Brain microvascular endothelial cell (primary cell): ENCODE measurements around the gene IAH1.
"Not testable (repeated sequence)": the region's sequence is repeated elsewhere in the genome, so short reads cannot be mapped to it uniquely, and the experiment has no call there.

Experiments
- DNase-seq: peaks from one replicate; pipeline ENCODE4 v3.0.0-alpha.2; 2020
- H3K27ac ChIP-seq: fragments of 250-450 bp; sonication (Bioruptor Pico); 2 replicates; pipeline ENCODE4 v1.5.1; 2020; ENCODE audit warnings: mild to moderate bottlenecking, moderate library complexity
- H3K27me3 ChIP-seq: fragments of 250-450 bp; sonication (Bioruptor Pico); replicated peaks from 2 replicates; pipeline ENCODE4 v1.5.1; 2020; ENCODE audit warnings: mild to moderate bottlenecking
- H3K36me3 ChIP-seq: fragments of 250-450 bp; sonication (Bioruptor Pico); replicated peaks from 2 replicates; pipeline ENCODE4 v1.5.1; 2020; ENCODE audit warnings: mild to moderate bottlenecking
- H3K4me3 ChIP-seq: 2 replicates; pipeline ENCODE4 v1.5.1; 2011; ENCODE audit warnings: low read depth, mild to moderate bottlenecking, control low read depth, low read length, moderate library complexity
- in situ Hi-C: cut with HindIII; loops from 2 replicates; pipeline ENCODE4 v1.10.0; 2017; ENCODE audit warnings: low sequenced_read_pairs, low pct_ligation_motif_present
- TF ChIP-seq, protein P1 (sequence below): IDR thresholded peaks from 2 replicates; pipeline ENCODE4 v1.5.1; 2011; ENCODE audit warnings: low read depth, mild to moderate bottlenecking, moderate library complexity, low read length, control low read depth, inconsistent platforms; ENCODE audit errors: missing control alignments

IAH1 gene

DNA sequence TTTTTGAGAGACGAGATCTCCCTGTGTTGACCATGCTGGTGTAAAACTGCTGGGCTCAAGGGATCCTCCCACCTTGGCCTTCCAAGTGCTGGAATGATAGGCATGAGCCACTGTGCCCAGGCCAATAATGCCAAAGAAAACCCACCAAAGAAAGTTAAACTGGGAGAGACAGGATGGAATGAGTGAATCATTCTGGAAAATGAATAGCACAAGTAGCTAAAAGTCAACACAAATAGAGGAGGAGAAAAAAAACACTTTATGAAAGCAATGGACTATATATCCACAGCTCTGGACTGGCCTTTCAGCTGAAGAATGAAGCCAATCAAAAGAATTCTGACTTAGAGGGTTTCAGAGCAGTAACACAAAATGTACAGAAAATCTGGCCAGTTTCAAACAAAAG is 23.9 kb downstream of the IAH1 start:
- Histone ChIP-seq H3K4me3 (no peak overlapping the region), H3K36me3 (peaks cover 51% of the 10 kb centered on the region)

DNA sequence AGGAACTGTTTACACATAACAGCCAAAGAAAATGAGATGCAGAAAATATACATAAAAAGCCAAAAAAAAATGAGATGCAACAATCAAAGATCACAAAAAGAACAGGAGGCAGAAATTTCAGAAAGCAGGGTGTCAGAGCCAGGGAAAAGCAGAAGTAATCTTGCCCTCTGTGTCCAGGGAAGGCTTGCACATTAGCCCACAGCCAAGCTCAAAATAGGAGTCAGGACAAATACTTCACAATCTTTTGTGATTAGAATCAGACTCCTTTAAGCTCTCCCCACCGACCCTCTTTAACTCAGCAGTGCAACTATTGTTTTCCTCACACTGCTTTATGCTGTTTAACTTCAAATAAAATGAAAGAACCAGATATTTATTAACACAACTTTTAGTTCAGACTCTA is 34.6 kb downstream of the IAH1 start:
- H3K4me3 ChIP-seq: no peak overlapping the region
- no peaks in the 10 kb centered on the region for H3K27me3 ChIP-seq
- DNase-seq: no peak
- TF ChIP-seq, protein P1, sequence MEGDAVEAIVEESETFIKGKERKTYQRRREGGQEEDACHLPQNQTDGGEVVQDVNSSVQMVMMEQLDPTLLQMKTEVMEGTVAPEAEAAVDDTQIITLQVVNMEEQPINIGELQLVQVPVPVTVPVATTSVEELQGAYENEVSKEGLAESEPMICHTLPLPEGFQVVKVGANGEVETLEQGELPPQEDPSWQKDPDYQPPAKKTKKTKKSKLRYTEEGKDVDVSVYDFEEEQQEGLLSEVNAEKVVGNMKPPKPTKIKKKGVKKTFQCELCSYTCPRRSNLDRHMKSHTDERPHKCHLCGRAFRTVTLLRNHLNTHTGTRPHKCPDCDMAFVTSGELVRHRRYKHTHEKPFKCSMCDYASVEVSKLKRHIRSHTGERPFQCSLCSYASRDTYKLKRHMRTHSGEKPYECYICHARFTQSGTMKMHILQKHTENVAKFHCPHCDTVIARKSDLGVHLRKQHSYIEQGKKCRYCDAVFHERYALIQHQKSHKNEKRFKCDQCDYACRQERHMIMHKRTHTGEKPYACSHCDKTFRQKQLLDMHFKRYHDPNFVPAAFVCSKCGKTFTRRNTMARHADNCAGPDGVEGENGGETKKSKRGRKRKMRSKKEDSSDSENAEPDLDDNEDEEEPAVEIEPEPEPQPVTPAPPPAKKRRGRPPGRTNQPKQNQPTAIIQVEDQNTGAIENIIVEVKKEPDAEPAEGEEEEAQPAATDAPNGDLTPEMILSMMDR: no peak
- no peak overlapping the region for H3K27ac ChIP-seq
- H3K36me3 ChIP-seq: peaks cover 23% of the 10 kb centered on the region
- in situ Hi-C loops: no loop called here

More for the DNA sequence above, 23.9 kb downstream of the IAH1 start:
- DNase-seq: no peak
- TF ChIP-seq, protein P1: no peak
- Histone ChIP-seq H3K27me3 (no peaks in the 10 kb centered on the region), H3K27ac (no peak overlapping the region)
- in situ Hi-C loops: no loop called here

DNA sequence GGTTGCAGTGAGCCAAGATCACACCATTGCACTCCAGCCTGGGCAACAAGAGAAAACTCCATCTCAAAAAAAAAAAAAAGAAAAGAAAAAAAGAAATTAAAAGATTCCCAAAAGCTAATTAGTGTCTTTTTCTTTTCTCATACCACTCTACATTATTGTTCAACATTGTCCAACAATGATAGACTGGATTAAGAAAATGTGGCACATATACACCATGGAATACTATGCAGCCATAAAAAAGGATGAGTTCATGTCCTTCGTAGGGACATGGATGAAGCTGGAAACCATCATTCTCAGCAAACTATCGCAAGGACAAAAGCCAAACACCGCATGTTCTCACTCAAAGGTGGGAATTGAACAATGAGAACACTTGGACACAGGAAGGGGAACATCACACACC is 39.6 kb downstream of the IAH1 start:
- DNase-seq, H3K27me3 ChIP-seq, in situ Hi-C loops, H3K27ac ChIP-seq, H3K4me3 ChIP-seq: not testable (repeated sequence)
- peaks cover 23% of the 10 kb centered on the region for H3K36me3 ChIP-seq

DNA sequence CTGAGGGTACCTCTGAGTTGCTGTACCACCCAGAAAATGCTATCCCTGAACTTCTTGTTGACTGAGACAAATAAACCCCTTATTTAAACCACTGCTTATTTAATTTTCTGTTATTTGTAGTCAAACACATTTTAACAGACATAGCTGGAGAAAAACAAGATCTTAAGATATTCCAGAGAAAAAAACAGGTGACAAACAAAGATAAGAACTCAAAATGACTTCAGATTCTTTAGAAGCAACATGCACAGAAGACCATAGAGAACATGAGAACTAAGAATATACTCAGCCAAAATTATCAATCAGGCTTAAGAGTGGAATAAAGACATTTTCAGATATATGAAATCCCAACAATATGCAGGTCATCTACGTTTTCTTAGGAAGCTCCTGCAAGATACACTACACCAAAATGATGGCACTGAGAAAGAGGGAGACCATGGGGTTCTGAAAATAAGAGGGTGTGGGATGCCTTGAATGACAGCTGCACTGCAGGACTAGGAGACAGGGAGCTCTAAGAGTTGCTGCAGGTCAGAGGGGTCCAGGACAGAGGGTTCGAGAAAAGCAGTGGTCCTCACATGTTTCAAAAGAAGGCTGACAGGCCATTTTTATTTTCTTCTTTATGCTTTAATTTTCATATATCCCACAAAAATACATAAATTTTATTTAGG is 42.9 kb downstream of the IAH1 start:
- TF ChIP-seq, protein P1: no peak
- in situ Hi-C loops: no loop called here
- no peak overlapping the region for H3K27ac ChIP-seq
- H3K36me3 ChIP-seq: peaks cover 31% of the 10 kb centered on the region
- H3K4me3 ChIP-seq: no peak overlapping the region
- no peak for DNase-seq
- no peaks in the 10 kb centered on the region for H3K27me3 ChIP-seq

DNA sequence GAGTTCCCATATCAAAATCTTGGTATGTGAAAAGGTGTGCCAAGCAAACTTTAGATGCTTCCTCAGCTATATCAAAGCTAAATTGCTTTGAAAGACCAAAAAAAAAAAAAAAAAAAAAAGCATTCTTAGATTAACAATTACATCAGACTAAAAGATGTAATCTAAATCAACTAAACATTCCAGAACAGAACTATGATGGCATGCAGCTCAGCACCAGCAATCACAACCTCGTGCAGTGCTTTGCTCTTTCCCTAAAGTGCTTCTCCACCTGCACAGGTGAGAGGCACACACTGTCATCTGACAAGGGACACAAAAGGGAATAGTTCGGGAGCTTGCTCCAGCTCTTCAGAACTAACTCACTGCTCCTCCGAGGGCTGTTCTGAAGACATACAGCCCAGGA is 43.8 kb downstream of the IAH1 start:
- in situ Hi-C loops: no loop called here
- no peaks in the 10 kb centered on the region for H3K27me3 ChIP-seq
- no peak overlapping the region for H3K4me3 ChIP-seq
- TF ChIP-seq, protein P1: no peak
- peaks cover 27% of the 10 kb centered on the region for H3K36me3 ChIP-seq
- DNase-seq: no peak
- H3K27ac ChIP-seq: no peak overlapping the region

- TF ChIP-seq, protein P1: no peak
- no peak overlapping the region for H3K27ac ChIP-seq
- H3K36me3 ChIP-seq: peaks cover 29% of the 10 kb centered on the region
- in situ Hi-C loops: no loop called here
- no peak overlapping the region for H3K4me3 ChIP-seq
- no peaks in the 10 kb centered on the region for H3K27me3 ChIP-seq
- no peak for DNase-seq
Measured at GRCh38 chr2:9518780-9519179, 44.4 kb downstream of the IAH1 start.
